Naive thymus-derived CD8-positive, alpha-beta T cell (primary cell): Measurements from ENCODE around the gene CDH8. TPM values are rescaled to one million over a fixed set of nuclear protein-coding genes. Genes with fewer than 3 reads are reported as not detected.

ENCODE experiments used
- ATAC-seq, 2 donors: fragments of 150-1000 bp; cut with Tn5 transposase in 1 of 2; sonication (Bioruptor Pico), chemical (Tn5 transposase) in 1 of 2; 1 replicate in 1 of 2; 2 replicates in 1 of 2; pipeline ENCODE4 v1.10.0; 2021; ENCODE audit warnings: mild to moderate bottlenecking in 2 of 2, moderate library complexity in 2 of 2
- POLR2A ChIA-PET: fragments of 350-600 bp; sonication (Branson Sonifier 250); formaldehyde crosslinking; loops from one replicate; lab custom pipeline; 2021; ENCODE audit warnings: antibody characterized with exemption; lab: Charles Lee
- DNase-seq, 10 donors: peaks; one replicate each; pipeline versions ENCODE4 v3.0.0 to v3.0.0-alpha.2; 2020 to 2022
- H3K27ac Mint-ChIP-seq, 10 donors: one replicate each; pipeline ENCODE4 v1.8.0; 2020 to 2022; ENCODE audit warnings: mild to moderate bottlenecking in 10 of 10, mixed read lengths in 10 of 10, moderate library complexity in 4 of 10, inconsistent platforms in 1 of 10
- H3K27me3 Mint-ChIP-seq, 5 donors: one replicate each; pipeline ENCODE4 v1.8.0; 2021 to 2022; ENCODE audit warnings: mixed read lengths in 5 of 5
- H3K36me3 Mint-ChIP-seq, 3 donors: one replicate each; pipeline ENCODE4 v1.8.0; 2020 to 2022; ENCODE audit warnings: mixed read lengths in 3 of 3, mild to moderate bottlenecking in 2 of 3, inconsistent platforms in 1 of 3
- H3K4me1 Mint-ChIP-seq, 4 donors: one replicate each; pipeline ENCODE4 v1.8.0; 2021 to 2022; ENCODE audit warnings: mixed read lengths in 4 of 4
- H3K4me3 Mint-ChIP-seq, 10 donors: one replicate each; pipeline ENCODE4 v1.8.0; 2020 to 2022; ENCODE audit warnings: mild to moderate bottlenecking in 10 of 10, mixed read lengths in 10 of 10, moderate library complexity in 6 of 10, inconsistent platforms in 1 of 10
- H3K9me3 Mint-ChIP-seq, 9 donors: one replicate each; pipeline ENCODE4 v1.8.0; 2020 to 2022; ENCODE audit warnings: mixed read lengths in 9 of 9, mild to moderate bottlenecking in 3 of 9, inconsistent platforms in 1 of 9, moderate library complexity in 1 of 9
- polyA plus RNA-seq, 3 donors: library from polyadenylated mRNA; unstranded; fragments of 300-500 nt; fragmentation: Illumina TruSeq; gene quantifications; one replicate each; pipeline ENCODE4 v1.2.3, GENCODE V29; 2021
- total RNA-seq, 8 experiments: library from RNA in 2 of 8; stranded (reverse) in 2 of 8; gene quantifications; one replicate each; pipeline ENCODE4 v1.2.3 and lab custom pipeline; 2021 to 2026

CDH8 gene
- total and polyA plus RNA-seq, 5 experiments from 2014 or later: 0.80 TPM; not detected in 4

DNA sequence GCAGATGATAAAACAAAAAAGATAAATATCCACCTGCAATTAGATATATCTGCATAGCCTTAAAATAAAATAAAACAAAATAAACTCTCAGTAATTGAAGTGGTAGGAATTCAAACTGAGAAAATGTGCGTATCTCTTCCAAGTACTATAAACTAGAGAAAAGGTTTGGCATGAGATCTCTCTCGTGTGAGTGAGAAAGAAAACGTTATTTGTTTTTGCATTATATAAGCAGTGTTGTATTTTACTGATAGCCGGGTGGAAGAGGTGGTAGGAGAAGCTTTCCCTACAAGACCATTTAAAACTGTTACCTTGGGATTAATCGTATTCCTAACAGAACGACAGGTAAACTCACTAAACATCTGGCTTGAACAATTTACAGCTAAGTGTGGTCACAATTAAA lies 15.6 kb downstream of the CDH8 start:
- peaks cover 0 to 7% (median 0%) of the 10 kb centered on the region in 3 donors for H3K36me3 Mint-ChIP-seq
- ATAC-seq (no peak), DNase-seq (no peak)
- POLR2A ChIA-PET: no interaction called here
- H3K9me3 Mint-ChIP-seq: peaks cover 2 to 16% (median 7%) of the 10 kb centered on the region in 9 donors
- no peak overlapping the region for H3K4me3 Mint-ChIP-seq
- peaks cover 0 to 1% (median 0%) of the 10 kb centered on the region in 5 donors for H3K27me3 Mint-ChIP-seq
- H3K4me1 Mint-ChIP-seq: no peaks in the 10 kb centered on the region
- no peak overlapping the region for H3K27ac Mint-ChIP-seq

- no peaks in the 10 kb centered on the region for H3K4me1 Mint-ChIP-seq
- peaks cover 0 to 1% (median 0%) of the 10 kb centered on the region in 5 donors for H3K27me3 Mint-ChIP-seq
- POLR2A ChIA-PET: no interaction called here
- peaks cover 0 to 7% (median 0%) of the 10 kb centered on the region in 3 donors for H3K36me3 Mint-ChIP-seq
- H3K9me3 Mint-ChIP-seq: peaks cover 3 to 16% (median 7%) of the 10 kb centered on the region in 9 donors
- DNase-seq (no peak), ATAC-seq (no peak)
- no peak overlapping the region for H3K27ac Mint-ChIP-seq
- H3K4me3 Mint-ChIP-seq: no peak overlapping the region
Measured at GRCh38 chr16:62019851-62020250, 16.4 kb downstream of the CDH8 start.

- Mint-ChIP-seq H3K27me3 (no peaks in the 10 kb centered on the region), H3K36me3 (peaks cover 0 to 11% (median 0%) of the 10 kb centered on the region in 3 donors), H3K27ac (no peak overlapping the region), H3K4me3 (no peak overlapping the region), H3K4me1 (no peaks in the 10 kb centered on the region), H3K9me3 (peaks cover 2 to 21% (median 9%) of the 10 kb centered on the region in 9 donors)
- DNase-seq (no peak), ATAC-seq (no peak)
- POLR2A ChIA-PET: no interaction called here
Measured at GRCh38 chr16:62018301-62019060, 17.8 kb downstream of the CDH8 start.

- Mint-ChIP-seq H3K36me3 (peaks cover 0 to 5% (median 0%) of the 10 kb centered on the region in 3 donors), H3K4me3 (no peak overlapping the region), H3K27me3 (no peaks in the 10 kb centered on the region), H3K9me3 (peaks cover 0 to 21% (median 10%) of the 10 kb centered on the region in 9 donors), H3K4me1 (no peaks in the 10 kb centered on the region), H3K27ac (no peak overlapping the region)
- POLR2A ChIA-PET: no interaction called here
- DNase-seq (no peak), ATAC-seq (no peak)
Measured at GRCh38 chr16:62014319-62014923, 21.8 kb downstream of the CDH8 start.

- Mint-ChIP-seq H3K27me3 (no peaks in the 10 kb centered on the region), H3K27ac (no peak overlapping the region), H3K4me3 (no peak overlapping the region), H3K4me1 (no peaks in the 10 kb centered on the region), H3K36me3 (peaks cover 0 to 5% (median 0%) of the 10 kb centered on the region in 3 donors), H3K9me3 (peaks cover 0 to 29% (median 7%) of the 10 kb centered on the region in 9 donors)
- POLR2A ChIA-PET: no interaction called here
- no peak for DNase-seq
- ATAC-seq: no peak
Measured at GRCh38 chr16:62010186-62010585, 26.1 kb downstream of the CDH8 start.

DNA sequence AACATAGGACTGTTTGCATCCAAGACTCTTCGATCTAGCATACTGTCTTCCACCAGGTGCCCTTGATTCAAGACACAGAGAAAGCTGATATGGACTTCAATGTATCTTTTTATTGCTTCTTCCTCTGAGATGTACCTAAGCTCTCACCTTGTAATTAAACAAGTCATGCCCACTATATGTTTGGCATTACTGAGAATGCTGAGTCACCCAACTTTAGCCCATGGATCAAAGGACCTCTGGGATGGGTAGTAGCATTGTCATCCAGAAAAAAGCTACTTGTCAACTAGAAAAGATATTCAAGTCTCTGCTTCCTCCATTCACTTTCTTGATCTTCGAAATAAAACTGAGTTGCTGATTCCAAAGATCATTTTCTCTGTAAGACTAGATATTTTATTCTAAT lies 37.8 kb downstream of the CDH8 start:
- no peak for ATAC-seq
- DNase-seq: no peak
- POLR2A ChIA-PET: no interaction called here
- Mint-ChIP-seq H3K4me1 (no peaks in the 10 kb centered on the region), H3K36me3 (no peaks in the 10 kb centered on the region), H3K9me3 (peaks cover 0 to 26% (median 4%) of the 10 kb centered on the region in 9 donors), H3K27ac (no peak overlapping the region), H3K27me3 (no peaks in the 10 kb centered on the region), H3K4me3 (no peak overlapping the region)

DNA sequence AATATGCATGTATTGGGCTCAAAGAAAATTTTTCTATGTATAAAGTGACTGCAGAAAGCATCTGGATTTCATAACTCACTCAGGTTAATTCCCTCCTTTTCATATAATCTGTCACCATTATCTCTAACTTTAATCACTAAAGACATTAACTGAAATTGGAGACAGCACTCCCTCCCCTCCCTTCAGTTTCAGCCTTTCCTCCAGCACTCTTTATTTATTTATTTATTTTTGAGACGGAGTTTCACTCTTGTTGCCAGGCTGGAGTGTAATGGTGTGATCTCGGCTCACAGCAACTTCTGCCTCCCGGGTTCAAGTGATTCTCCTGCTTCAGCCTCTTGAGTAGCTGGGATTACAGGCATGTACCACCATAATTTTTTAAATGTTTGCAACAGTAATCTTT lies 43.1 kb downstream of the CDH8 start:
- Mint-ChIP-seq H3K27me3 (no peaks in the 10 kb centered on the region), H3K4me1 (no peaks in the 10 kb centered on the region), H3K9me3 (peaks cover 0 to 29% (median 11%) of the 10 kb centered on the region in 9 donors), H3K4me3 (no peak overlapping the region), H3K36me3 (no peaks in the 10 kb centered on the region), H3K27ac (no peak overlapping the region)
- DNase-seq (no peak), ATAC-seq (no peak)
- POLR2A ChIA-PET: no interaction called here

- DNase-seq: no peak
- ATAC-seq: no peak
- Mint-ChIP-seq H3K9me3 (peaks cover 5 to 23% (median 10%) of the 10 kb centered on the region in 9 donors), H3K36me3 (no peaks in the 10 kb centered on the region), H3K4me1 (no peaks in the 10 kb centered on the region), H3K4me3 (no peak overlapping the region), H3K27ac (no peak overlapping the region), H3K27me3 (no peaks in the 10 kb centered on the region)
- POLR2A ChIA-PET: no interaction called here
Measured at GRCh38 chr16:61987474-61988012, 48.7 kb downstream of the CDH8 start.

DNA sequence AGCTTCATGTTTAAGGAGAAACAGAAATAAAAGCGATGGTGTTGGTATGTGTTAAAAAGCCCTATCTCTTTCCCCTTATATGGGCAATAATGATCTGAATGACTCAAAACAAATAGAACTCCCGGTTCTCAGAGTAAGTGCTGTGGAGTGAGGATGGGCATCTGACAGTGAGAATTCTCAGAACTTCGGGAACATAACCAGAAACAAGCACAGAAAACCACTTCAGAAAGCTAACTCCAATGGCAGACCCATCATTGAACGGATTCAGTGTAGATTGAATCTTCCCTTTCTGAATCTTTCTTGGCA lies 67.2 kb downstream of the CDH8 start:
- ATAC-seq: no peak
- no peak for DNase-seq
- POLR2A ChIA-PET: no interaction called here
- Mint-ChIP-seq H3K27me3 (no peaks in the 10 kb centered on the region), H3K27ac (no peak overlapping the region), H3K4me1 (no peaks in the 10 kb centered on the region), H3K36me3 (no peaks in the 10 kb centered on the region), H3K9me3 (peaks cover 5 to 54% (median 18%) of the 10 kb centered on the region in 9 donors), H3K4me3 (no peak overlapping the region)

DNA sequence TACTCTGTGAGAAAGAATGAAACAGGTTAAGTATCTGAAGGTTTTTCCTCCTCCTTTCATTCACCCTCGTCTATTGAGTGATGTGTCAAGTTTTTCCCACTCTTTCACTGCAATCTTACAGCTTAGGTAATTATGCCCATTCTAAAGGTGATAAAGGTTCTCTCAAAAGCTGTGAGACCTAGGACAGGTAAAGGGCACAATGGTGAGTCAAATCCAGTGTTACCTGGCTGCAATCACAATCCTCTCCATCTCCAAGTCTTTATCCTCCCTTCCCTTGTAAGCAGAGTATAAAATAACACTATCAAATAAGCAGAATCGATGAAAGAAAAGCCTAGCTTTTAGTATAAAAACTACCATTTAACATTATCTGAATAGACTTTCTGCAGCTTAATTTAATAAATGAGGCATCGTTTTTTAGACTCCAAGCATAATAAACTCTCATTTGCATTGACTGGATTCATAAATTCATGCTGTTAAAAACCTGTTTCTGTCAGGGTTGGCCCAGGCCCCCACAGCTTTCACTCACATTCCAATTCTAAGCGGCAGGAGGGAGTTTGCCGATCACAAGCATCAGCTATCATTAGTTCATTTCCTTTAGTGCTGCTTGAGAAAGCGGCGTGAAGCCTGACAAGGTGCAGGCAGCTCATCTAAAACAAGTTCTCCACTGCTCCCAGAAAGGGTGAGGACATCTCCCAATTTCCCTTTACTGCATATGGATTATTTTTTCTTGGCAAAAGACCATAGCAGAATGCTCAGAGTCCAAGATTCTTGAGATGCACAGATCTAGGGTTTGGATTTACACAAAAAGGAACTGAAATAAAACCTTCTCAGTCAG lies 67.8 kb downstream of the CDH8 start:
- H3K4me3 Mint-ChIP-seq: no peak overlapping the region
- H3K36me3 Mint-ChIP-seq: no peaks in the 10 kb centered on the region
- no peak overlapping the region for H3K27ac Mint-ChIP-seq
- DNase-seq (no peak), ATAC-seq (no peak)
- POLR2A ChIA-PET: no interaction called here
- H3K4me1 Mint-ChIP-seq: no peaks in the 10 kb centered on the region
- no peaks in the 10 kb centered on the region for H3K27me3 Mint-ChIP-seq
- peaks cover 5 to 52% (median 18%) of the 10 kb centered on the region in 9 donors for H3K9me3 Mint-ChIP-seq

GRCh38 chr16:61957075-61957855 lies 79.0 kb downstream of the CDH8 start:
- Mint-ChIP-seq H3K4me1 (no peaks in the 10 kb centered on the region), H3K4me3 (no peak overlapping the region), H3K27ac (no peak overlapping the region), H3K9me3 (peaks cover 2 to 34% (median 12%) of the 10 kb centered on the region in 9 donors), H3K27me3 (peaks cover 0 to 2% (median 0%) of the 10 kb centered on the region in 5 donors), H3K36me3 (peaks cover 0 to 4% (median 0%) of the 10 kb centered on the region in 3 donors)
- DNase-seq (no peak), ATAC-seq (no peak)
- POLR2A ChIA-PET: no interaction called here

DNA sequence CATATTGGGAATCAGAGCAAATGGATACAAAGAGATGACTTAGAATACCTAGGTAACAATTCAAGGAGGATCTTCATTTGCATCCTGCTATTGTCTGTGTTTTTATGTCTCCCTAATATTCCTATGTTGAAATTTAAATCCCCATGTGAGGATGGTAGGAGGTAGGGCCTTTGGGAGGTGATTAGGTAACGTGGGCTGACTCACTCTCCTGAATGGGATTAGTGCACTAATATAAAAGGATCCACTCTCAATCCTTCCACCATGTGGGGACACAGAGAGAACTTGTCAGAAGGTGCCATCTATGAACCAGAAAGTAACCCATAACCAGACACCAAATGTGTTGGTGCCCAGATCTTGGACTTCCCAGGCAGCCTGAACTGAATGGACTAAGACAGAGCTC lies 83.4 kb downstream of the CDH8 start:
- Mint-ChIP-seq H3K27ac (no peak overlapping the region), H3K36me3 (no peaks in the 10 kb centered on the region), H3K27me3 (no peaks in the 10 kb centered on the region), H3K9me3 (peaks cover 0 to 18% (median 7%) of the 10 kb centered on the region in 9 donors), H3K4me3 (no peak overlapping the region), H3K4me1 (no peaks in the 10 kb centered on the region)
- DNase-seq: no peak
- ATAC-seq: no peak
- POLR2A ChIA-PET: no interaction called here
